ACHN (cell line): ENCODE measurements around the gene RAB1B.
"Not testable (repeated sequence)": the region's sequence is repeated elsewhere in the genome, so short reads cannot be mapped to it uniquely, and the experiment has no call there.

Experiments used
- DNase-seq: peaks from one replicate; pipeline ENCODE4 v3.0.0-alpha.2; 2015
- in situ Hi-C: cut with HindIII; loops from 2 replicates; pipeline ENCODE4 v1.10.0; 2017; ENCODE audit warnings: low sequenced_read_pairs, low pct_ligation_motif_present, low pct_unique_long_range_greater_than_20kb

Gene RAB1B

DNA sequence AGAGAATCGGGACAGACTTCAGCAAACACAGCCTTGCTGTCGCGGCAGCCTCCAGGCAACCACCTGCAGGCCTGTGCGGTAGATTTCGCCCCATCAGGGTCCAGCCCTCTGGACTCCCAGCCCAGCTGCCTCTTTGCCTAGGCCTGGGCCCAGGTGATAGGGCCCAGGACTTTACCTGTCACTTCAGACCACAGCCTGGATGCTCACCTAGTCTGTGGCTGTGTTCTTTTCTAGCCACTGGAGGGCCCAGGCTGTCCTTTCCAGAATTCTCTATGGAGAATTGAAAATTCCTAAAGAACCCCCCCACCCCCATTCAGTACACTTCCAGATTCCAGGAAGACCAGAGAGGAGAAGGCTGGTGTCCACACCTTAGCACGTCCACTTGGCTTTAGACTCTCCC, 30.6 kb upstream of the RAB1B start:
- DNase-seq = no peak
- in situ Hi-C loops = no loop called here

DNA sequence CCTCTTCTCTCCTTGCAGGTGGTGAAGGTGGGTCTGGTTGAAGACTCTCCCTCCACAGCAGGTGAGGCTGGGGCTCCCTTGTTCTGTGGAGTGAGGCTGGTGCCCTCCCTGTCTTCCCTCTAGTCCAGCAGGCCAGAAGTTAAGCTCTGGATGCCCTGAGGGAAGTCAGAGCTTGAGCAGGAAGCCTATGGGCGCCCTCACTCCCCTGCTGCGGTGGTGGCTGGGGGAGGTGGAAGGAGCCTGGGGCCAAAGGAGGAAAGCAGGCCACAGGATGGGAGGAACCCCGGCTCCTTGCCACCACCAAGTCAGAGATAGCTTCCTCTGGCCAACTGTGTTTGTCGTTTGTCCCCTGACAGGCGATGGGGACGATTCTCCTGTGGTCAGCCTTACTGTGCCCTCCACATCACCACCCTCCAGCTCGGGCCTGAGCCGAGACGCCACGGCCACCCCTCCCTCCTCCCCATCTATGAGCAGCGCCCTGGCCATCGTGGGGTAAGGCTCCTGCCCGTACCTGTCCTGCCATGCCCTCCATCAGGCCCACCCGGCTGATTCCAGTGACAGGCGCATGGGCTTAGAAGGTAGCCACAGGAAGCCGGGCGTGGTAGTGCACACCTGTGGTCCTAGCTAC, 29.5 kb upstream of the RAB1B start:
- in situ Hi-C loops = no loop called here

GRCh38 chr11:66239511-66239910, 28.9 kb upstream of the RAB1B start:
- in situ Hi-C loops = no loop called here

More for the DNA sequence above, 29.5 kb upstream of the RAB1B start:
- no peak for DNase-seq

DNA sequence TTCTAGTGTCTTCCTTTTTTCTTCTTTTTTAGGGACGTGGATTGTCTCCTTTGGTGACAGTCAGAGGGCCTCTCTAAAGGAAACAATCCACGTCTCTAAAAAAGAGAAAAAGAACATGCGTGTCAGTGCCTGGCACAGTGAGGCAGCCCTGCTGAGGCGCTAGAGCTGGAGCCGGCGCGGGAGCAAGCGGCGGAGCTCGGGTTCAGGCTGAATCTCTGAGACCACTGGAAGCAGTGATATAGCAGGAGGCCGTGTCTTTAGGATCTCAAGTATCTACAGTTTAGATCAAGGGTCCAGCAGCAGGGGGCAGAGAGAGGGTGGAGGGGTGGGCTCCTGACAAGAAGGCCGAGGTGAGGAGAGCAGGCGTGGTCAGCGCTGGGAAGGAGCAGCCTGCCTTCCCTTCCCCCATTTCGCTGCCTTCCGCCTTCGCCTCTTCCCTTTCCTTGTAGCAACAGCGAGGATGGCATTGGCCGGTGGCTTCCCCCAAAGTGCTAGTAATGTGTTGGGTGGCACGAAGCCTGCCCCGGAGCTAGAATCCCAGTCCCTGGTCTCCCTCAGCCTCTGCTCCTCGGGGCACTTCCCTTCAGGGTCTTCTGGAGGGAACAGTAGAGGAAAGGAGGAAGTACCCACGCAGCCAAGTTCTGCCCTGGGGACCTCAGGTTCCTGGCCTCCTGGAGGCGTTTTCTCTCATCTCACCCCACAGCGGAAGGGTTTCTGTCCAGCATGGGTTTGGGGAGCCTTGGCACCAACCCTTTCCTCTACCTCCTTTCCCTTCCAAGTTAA, 28.2 kb upstream of the RAB1B start:
- in situ Hi-C loops = no loop called here
- no peak for DNase-seq

More at GRCh38 chr11:66239511-66239910, 28.9 kb upstream of the RAB1B start:
- DNase-seq = no peak

DNA sequence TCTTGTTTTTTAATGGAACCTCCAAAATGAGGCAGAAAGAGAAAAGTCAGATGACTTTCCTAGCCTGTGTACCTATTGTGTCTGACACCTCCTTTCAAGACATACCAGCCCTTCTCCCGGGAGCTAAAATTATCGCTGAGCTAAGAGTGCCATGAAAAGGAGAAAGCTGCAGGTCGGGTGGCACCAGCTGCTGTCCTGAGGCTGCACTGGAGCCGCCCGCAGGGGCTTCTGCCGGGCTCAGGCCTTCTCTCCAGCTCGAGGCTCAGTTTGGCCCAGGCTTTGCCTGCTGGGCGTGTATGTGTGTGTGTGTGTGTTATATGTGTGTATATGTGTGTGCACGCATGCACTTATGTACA, 27.7 kb upstream of the RAB1B start:
- in situ Hi-C loops = no loop called here
- no peak for DNase-seq

GRCh38 chr11:66242095-66242765, 26.2 kb upstream of the RAB1B start:
- no peak for DNase-seq
- in situ Hi-C loops = no loop called here

DNA sequence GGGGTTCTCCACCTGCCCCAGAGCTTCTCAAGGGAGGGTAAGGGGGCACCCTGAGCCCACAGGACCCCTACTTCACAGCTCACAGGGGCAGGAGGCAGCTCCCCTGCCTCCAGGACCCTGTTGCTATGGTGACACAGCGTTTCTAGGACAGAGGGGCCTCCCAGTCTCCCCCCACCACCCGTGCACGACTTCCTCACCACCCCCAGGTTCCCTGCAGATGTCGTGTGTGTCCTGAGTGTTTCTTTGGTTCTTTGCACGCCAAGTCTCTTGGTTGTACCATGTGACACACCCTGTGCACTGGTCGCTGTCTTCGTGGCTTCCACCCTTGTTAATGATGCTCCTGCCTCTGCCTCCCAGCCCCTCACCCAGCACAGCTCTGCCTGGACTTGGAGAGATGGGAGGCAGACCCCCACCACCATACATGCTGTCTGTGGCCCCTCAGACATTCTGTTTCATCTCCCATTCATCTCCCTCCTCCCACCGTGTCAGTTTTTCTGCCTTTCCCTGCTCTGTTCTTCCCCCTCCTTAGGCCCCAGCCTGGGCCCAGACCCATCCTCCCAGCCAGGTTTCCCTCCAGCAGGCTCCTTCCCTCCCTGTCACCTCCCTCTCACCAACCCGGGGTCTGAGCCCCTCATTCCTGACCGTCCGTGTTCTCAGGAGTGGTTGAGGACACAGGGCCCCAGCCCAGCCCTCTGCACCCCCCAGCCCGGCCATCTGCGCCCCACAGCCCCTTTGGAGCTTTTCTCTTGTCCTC, 24.5 kb upstream of the RAB1B start:
- in situ Hi-C loops = no loop called here

DNA sequence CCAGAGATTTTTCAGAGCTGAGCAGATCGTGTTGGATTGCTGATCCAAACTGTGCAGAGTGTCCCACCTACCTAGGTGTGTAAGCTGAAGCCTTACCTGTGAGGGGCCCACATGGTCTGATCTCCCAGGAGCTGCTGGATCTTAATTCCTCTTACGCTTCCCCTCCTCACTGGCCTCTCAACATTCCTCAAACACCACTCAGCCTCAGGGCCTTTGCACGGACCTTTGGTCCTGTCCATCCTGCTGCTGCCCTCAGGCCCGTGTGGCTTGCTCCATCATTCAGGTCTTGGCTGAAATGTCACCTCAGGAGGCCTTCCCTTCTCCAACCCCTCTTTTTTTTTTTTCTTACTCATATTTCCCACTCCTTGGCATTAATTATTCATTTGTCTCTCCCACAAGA, 21.1 kb upstream of the RAB1B start:
- peak; percentile 4 for DNase-seq
- in situ Hi-C loops = no loop called here

More for the DNA sequence above, 24.5 kb upstream of the RAB1B start:
- no peak for DNase-seq

GRCh38 chr11:66247801-66248200, 20.6 kb upstream of the RAB1B start:
- in situ Hi-C loops = no loop called here
- DNase-seq = peak; percentile 24

DNA sequence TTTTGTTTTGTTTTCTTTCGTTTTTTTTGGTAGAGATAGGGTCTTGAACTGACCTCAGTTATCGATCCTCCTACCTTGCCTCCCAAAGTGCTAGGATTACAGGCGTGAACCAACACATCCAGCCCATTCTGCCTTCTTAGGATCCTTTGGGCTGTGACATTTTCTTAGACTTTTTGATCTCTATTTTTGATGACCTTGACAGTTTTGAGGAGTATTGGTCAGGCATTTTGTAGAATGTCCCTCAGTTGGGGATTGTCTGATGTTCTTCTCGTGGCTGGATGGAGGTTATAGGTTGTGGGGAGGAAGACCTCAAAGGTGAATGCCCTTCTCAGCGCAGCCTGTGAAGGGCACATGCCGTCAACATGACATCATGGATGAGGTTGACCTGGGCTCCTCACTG, 19.5 kb upstream of the RAB1B start:
- no peak for DNase-seq
- in situ Hi-C loops = no loop called here

- DNase-seq = no peak
- in situ Hi-C loops = no loop called here
Observed at GRCh38 chr11:66251809-66252208, 16.6 kb upstream of the RAB1B start.

GRCh38 chr11:66253081-66253480, 15.4 kb upstream of the RAB1B start:
- in situ Hi-C loops, DNase-seq: not testable (repeated sequence)

DNA sequence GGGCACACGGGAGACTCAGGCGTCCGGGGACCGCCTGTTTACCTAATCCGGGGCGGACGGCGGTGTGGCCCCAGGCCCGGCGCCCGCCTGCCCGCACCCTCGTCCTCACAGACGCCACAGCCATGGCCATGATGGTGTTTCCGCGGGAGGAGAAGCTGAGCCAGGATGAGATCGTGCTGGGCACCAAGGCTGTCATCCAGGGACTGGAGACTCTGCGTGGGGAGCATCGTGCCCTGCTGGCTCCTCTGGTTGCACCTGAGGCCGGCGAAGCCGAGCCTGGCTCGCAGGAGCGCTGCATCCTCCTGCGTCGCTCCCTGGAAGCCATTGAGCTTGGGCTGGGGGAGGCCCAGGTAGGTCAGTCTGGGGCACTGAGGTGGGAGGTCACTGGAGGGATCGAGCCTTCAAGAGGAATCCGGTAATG, 10.0 kb upstream of the RAB1B start:
- no peak for DNase-seq
- in situ Hi-C loops = no loop called here

DNA sequence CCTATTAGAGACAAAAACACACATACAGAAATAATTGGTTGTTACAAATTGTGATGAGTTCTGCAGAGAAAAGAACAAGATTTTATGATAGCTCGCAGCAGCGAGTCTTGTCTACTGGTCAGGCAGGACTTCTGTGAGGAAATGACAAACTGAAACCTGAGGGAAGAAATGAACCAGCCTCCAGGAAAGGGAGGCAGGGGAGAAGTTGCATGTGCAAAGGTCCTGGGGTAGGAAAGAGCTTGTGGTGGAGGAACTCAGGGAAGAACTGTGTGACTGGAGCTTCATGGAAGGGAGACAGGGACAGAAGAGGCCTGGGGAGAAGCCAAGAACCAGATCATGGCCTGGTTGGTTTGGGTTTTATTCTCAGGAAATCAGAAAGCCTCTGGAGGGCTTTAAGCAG, 9.2 kb upstream of the RAB1B start:
- no peak for DNase-seq
- in situ Hi-C loops = no loop called here

GRCh38 chr11:66259956-66260355, 8.5 kb upstream of the RAB1B start:
- in situ Hi-C loops = no loop called here
- no peak for DNase-seq

- in situ Hi-C loops = no loop called here
- no peak for DNase-seq
Observed at GRCh38 chr11:66261578-66261977, 6.9 kb upstream of the RAB1B start.

DNA sequence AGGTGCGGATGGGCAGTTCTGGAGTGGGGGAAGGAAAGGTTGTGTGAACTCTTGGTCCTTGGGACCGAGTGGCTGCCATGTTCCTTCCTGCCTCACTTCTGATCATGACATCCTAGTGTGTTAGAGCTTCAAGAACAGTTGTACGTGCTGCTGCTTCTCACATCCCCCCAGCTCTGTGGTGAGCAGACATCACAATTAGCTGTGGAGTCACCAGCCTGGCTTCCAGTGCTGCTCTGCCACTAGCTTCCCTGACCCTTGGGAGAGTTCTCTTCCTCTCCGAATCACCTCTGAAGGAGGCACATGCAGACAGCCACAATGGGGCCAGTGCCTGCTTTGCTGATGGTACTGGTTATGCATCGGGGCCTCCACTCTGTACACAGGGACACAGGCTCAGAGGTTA, 6.2 kb upstream of the RAB1B start:
- DNase-seq = no peak
- in situ Hi-C loops = no loop called here

DNA sequence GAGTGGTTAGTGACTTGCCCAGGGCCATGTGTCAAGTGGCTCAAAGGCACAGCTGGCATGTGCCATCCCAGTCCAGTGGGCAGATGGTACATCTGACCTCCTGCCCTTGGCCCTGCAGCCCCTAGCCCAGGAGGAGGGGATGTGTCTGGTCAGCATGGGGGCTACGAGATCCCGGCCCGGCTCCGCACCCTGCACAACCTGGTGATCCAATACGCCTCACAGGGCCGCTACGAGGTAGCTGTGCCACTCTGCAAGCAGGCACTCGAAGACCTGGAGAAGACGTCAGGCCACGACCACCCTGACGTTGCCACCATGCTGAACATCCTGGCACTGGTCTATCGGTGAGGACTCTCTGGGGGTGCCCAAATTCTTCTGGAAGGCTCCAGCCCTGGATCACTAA, 5.7 kb upstream of the RAB1B start:
- in situ Hi-C loops = no loop called here
- DNase-seq = no peak

DNA sequence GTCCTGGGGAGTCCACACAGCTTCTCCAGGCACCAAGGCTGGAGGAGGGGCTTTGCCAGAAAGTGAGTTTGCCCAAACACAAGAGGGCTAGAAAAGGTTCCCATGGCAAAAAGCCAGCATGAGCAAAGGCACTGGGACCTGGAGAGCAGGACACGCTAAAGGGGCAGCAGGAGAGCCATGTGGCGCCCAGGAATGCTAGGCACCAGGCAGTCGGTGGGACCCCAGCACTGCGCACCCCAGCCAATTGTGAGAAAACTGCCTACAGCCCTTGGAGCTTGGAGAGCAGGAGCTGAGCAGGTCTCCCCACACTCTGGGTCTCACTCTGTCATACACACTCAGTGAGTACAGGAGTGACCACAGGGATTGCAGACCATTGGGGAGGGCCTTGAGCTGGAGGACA, 5.2 kb upstream of the RAB1B start:
- in situ Hi-C loops = no loop called here
- DNase-seq = no peak
